ENCODE measurements around the gene FAM13B.

The FAM13B gene

GRCh38 chr5:137933491-137933911 lies 99.4 kb downstream of the FAM13B start:
- Histone ChIP-seq H2AFZ (no peak overlapping the region), H3K4me3 (ENCODE audit: low read depth, low read length) (no peak overlapping the region), H3K9me3 (ENCODE audit: control insufficient read depth, low read length) (no peaks in the 10 kb centered on the region), H3K4me2 (ENCODE audit: low read length) (no peak overlapping the region), H3K9ac (no peak overlapping the region), H3K27me3 (ENCODE audit: control insufficient read depth, insufficient read depth, low read length) (no peaks in the 10 kb centered on the region), H3K79me2 (no peaks in the 10 kb centered on the region), H3K4me1 (peaks cover 9% of the 10 kb centered on the region), H3K36me3 (ENCODE audit: control insufficient read depth, insufficient read depth, low read length) (no peaks in the 10 kb centered on the region), H3K27ac (peak overlapping the region; percentile 26)
- TF ChIP-seq CTCF (IDR thresholded peaks at IDR 0.05): no peak

GRCh38 chr5:137932800-137933199 lies 100.1 kb downstream of the FAM13B start:
- H3K9ac ChIP-seq: no peak overlapping the region
- no peaks in the 10 kb centered on the region for H3K27me3 ChIP-seq (ENCODE audit: control insufficient read depth, insufficient read depth, low read length)
- H3K9me3 ChIP-seq (ENCODE audit: control insufficient read depth, low read length): no peaks in the 10 kb centered on the region
- TF ChIP-seq CTCF (IDR thresholded peaks at IDR 0.05): no peak
- no peaks in the 10 kb centered on the region for H3K79me2 ChIP-seq
- H3K4me1 ChIP-seq: peaks cover 9% of the 10 kb centered on the region
- peak overlapping the region; percentile 26 for H3K27ac ChIP-seq
- H3K4me2 ChIP-seq (ENCODE audit: low read length): no peak overlapping the region
- H3K4me3 ChIP-seq (ENCODE audit: low read depth, low read length): no peak overlapping the region
- H2AFZ ChIP-seq: no peak overlapping the region
- no peaks in the 10 kb centered on the region for H3K36me3 ChIP-seq (ENCODE audit: control insufficient read depth, insufficient read depth, low read length)

GRCh38 chr5:137923856-137924255 lies 109.0 kb downstream of the FAM13B start:
- Histone ChIP-seq H3K27me3 (ENCODE audit: control insufficient read depth, insufficient read depth, low read length) (no peaks in the 10 kb centered on the region), H3K9me3 (ENCODE audit: control insufficient read depth, low read length) (no peaks in the 10 kb centered on the region), H3K4me1 (no peaks in the 10 kb centered on the region), H3K79me2 (no peaks in the 10 kb centered on the region), H3K4me3 (ENCODE audit: low read depth, low read length) (no peak overlapping the region), H3K27ac (no peak overlapping the region), H3K4me2 (ENCODE audit: low read length) (no peak overlapping the region), H3K36me3 (ENCODE audit: control insufficient read depth, insufficient read depth, low read length) (no peaks in the 10 kb centered on the region), H3K9ac (no peak overlapping the region), H2AFZ (no peak overlapping the region)
- TF ChIP-seq CTCF (IDR thresholded peaks at IDR 0.05): no peak

GRCh38 chr5:137921931-137922330 lies 110.9 kb downstream of the FAM13B start:
- Histone ChIP-seq H3K4me3 (ENCODE audit: low read depth, low read length) (no peak overlapping the region), H3K27me3 (ENCODE audit: control insufficient read depth, insufficient read depth, low read length) (no peaks in the 10 kb centered on the region), H3K9me3 (ENCODE audit: control insufficient read depth, low read length) (no peaks in the 10 kb centered on the region), H2AFZ (no peak overlapping the region), H3K79me2 (no peaks in the 10 kb centered on the region), H3K27ac (no peak overlapping the region), H3K4me1 (no peaks in the 10 kb centered on the region), H3K4me2 (ENCODE audit: low read length) (no peak overlapping the region), H3K9ac (no peak overlapping the region), H3K36me3 (ENCODE audit: control insufficient read depth, insufficient read depth, low read length) (no peaks in the 10 kb centered on the region)
- TF ChIP-seq CTCF (IDR thresholded peaks at IDR 0.05): no peak

GRCh38 chr5:137916923-137917322 lies 116.0 kb downstream of the FAM13B start:
- Histone ChIP-seq H3K4me3 (ENCODE audit: low read depth, low read length) (no peak overlapping the region), H3K27ac (no peak overlapping the region), H2AFZ (no peak overlapping the region), H3K36me3 (ENCODE audit: control insufficient read depth, insufficient read depth, low read length) (no peaks in the 10 kb centered on the region), H3K27me3 (ENCODE audit: control insufficient read depth, insufficient read depth, low read length) (no peaks in the 10 kb centered on the region), H3K4me1 (no peaks in the 10 kb centered on the region), H3K9me3 (ENCODE audit: control insufficient read depth, low read length) (no peaks in the 10 kb centered on the region), H3K9ac (no peak overlapping the region), H3K4me2 (ENCODE audit: low read length) (no peak overlapping the region), H3K79me2 (no peaks in the 10 kb centered on the region)
- TF ChIP-seq CTCF (IDR thresholded peaks at IDR 0.05): no peak
